IMR-90 (cell line): ENCODE data around the gene BDH1. TPM values are rescaled to one million over a fixed set of nuclear protein-coding genes. Genes with fewer than 3 reads are reported as not detected.
A peak's percentile ranks its signal among the peaks of the same experiment; 100 is the strongest.

Source experiments
- ATAC-seq: fragments of 200-7000 bp; cut with Tn5 transposase; 2 replicates; pipeline ENCODE4 v1.9.1; 2020; ENCODE audit warnings: low read depth, mild to moderate bottlenecking, moderate library complexity
- BruUV-seq: library from RNA; stranded (reverse); fragments of 400-500 nt; replicated peaks from 2 replicates; lab custom pipeline; 2021; lab: Mats Ljungman, UMichigan
- CTCF ChIA-PET: fragments of 300-600 bp; formaldehyde crosslinking; extraction: SDS; loops from one replicate; lab custom pipeline; 2021; ENCODE audit warnings: antibody characterized with exemption; lab: Yijun Ruan, JAX
- POLR2A ChIA-PET: fragments of 300-600 bp; sonication (Branson Sonifier 250); formaldehyde crosslinking; loops from one replicate; lab custom pipeline; 2022; ENCODE audit warnings: antibody characterized with exemption; ENCODE audit not compliant: unreplicated experiment; lab: Charles Lee
- DNase-seq: peaks from one replicate; pipeline ENCODE4 v3.0.0; 2013
- H2AFZ ChIP-seq: replicated peaks from 2 replicates; pipeline ENCODE3; 2013; ENCODE audit warnings: low read length, mild to moderate bottlenecking; ENCODE audit not compliant: poor library complexity
- H2AK5ac ChIP-seq: 2 replicates; pipeline ENCODE4 v1.6.1; 2013; ENCODE audit warnings: low read depth, low read length, inconsistent platforms
- H2AK9ac ChIP-seq: replicated peaks from 2 replicates; pipeline ENCODE3; 2013; ENCODE audit warnings: mild to moderate bottlenecking, low read depth, low read length, moderate library complexity; ENCODE audit not compliant: poor library complexity
- H2BK120ac ChIP-seq: 2 replicates; pipeline ENCODE4 v1.6.1; 2013; ENCODE audit warnings: low read depth, low read length, inconsistent platforms
- H2BK15ac ChIP-seq: 3 replicates; pipeline ENCODE4 v1.6.1; 2013; ENCODE audit warnings: low read depth, low read length, inconsistent platforms
- H2BK20ac ChIP-seq: 2 replicates; pipeline ENCODE4 v1.6.1; 2013; ENCODE audit warnings: low read depth, mild to moderate bottlenecking, inconsistent platforms, low read length, moderate library complexity
- H2BK5ac ChIP-seq: 2 replicates; pipeline ENCODE4 v1.6.1; 2013; ENCODE audit warnings: mild to moderate bottlenecking, low read depth, low read length, inconsistent platforms; ENCODE audit not compliant: poor library complexity, severe bottlenecking
- H3K14ac ChIP-seq: replicated peaks from 2 replicates; pipeline ENCODE4 v1.6.1; 2013; ENCODE audit warnings: low read depth, low read length, inconsistent platforms
- H3K18ac ChIP-seq: 2 replicates; pipeline ENCODE4 v1.6.1; 2013; ENCODE audit warnings: low read depth, low read length, control low read depth
- H3K23ac ChIP-seq: 2 replicates; pipeline ENCODE4 v1.6.1; 2013; ENCODE audit warnings: low read depth, low read length, inconsistent platforms
- H3K27ac ChIP-seq: 2 replicates; pipeline ENCODE4 v1.5.1; 2013; ENCODE audit warnings: mild to moderate bottlenecking, control low read depth, low read length; ENCODE audit not compliant: insufficient read depth
- H3K27me3 ChIP-seq: 2 replicates; pipeline ENCODE4 v1.6.1; 2013; ENCODE audit warnings: low read length; ENCODE audit not compliant: control insufficient read depth, insufficient read depth
- H3K36me3 ChIP-seq: 2 replicates; pipeline ENCODE4 v1.6.1; 2013; ENCODE audit warnings: low read length, mixed read lengths; ENCODE audit not compliant: control insufficient read depth, insufficient read depth
- H3K4ac ChIP-seq: 2 replicates; pipeline ENCODE4 v1.6.1; 2013; ENCODE audit warnings: low read depth, low read length, inconsistent platforms
- H3K4me1 ChIP-seq: 2 replicates; pipeline ENCODE4 v1.6.1; 2013; ENCODE audit warnings: low read length, mixed read lengths; ENCODE audit not compliant: control insufficient read depth, insufficient read depth
- H3K4me2 ChIP-seq: 2 replicates; pipeline ENCODE4 v1.6.1; 2013; ENCODE audit warnings: low read depth, mild to moderate bottlenecking, control low read depth, low read length, moderate library complexity
- H3K4me3 ChIP-seq: 2 replicates; pipeline ENCODE4 v1.5.1; 2013; ENCODE audit warnings: low read depth, mild to moderate bottlenecking, control low read depth, low read length, moderate library complexity; ENCODE audit not compliant: insufficient read depth
- H3K56ac ChIP-seq: 2 replicates; pipeline ENCODE4 v1.6.1; 2013; ENCODE audit warnings: low read length, inconsistent platforms; ENCODE audit not compliant: insufficient read depth; ENCODE audit errors: extremely low read depth
- H3K79me1 ChIP-seq, 2 experiments: 2 replicates each; pipeline ENCODE4 v1.6.1; 2013; ENCODE audit warnings: low read length in 2 of 2, inconsistent platforms in 1 of 2, low read depth in 1 of 2
- H3K9ac ChIP-seq: 2 replicates; pipeline ENCODE4 v1.6.1; 2013; ENCODE audit warnings: low read depth, low read length, control low read depth
- H3K9me1 ChIP-seq: 2 replicates; pipeline ENCODE4 v1.6.1; 2013; ENCODE audit warnings: low read length, inconsistent platforms; ENCODE audit not compliant: insufficient read depth
- H3K9me3 ChIP-seq: 2 replicates; pipeline ENCODE4 v1.6.1; 2013; ENCODE audit warnings: low read length; ENCODE audit not compliant: control insufficient read depth, insufficient read depth
- H4K20me1 ChIP-seq: 2 replicates; pipeline ENCODE4 v1.6.1; 2013; ENCODE audit warnings: low read length, inconsistent platforms; ENCODE audit not compliant: insufficient read depth
- H4K5ac ChIP-seq: 2 replicates; pipeline ENCODE4 v1.6.1; 2013; ENCODE audit warnings: mild to moderate bottlenecking, low read depth, low read length, control low read depth
- H4K8ac ChIP-seq, 2 experiments: 2 replicates each; pipeline ENCODE4 v1.6.1; 2013; ENCODE audit warnings: low read depth in 2 of 2, low read length in 2 of 2, control low read depth in 1 of 2, inconsistent platforms in 1 of 2
- H4K91ac ChIP-seq: 2 replicates; pipeline ENCODE4 v1.6.1; 2013; ENCODE audit warnings: low read depth, low read length, inconsistent platforms; ENCODE audit not compliant: insufficient read depth
- BHLHE40 ChIP-seq: fragments of 150-350 bp; IDR thresholded peaks from 2 replicates; pipeline ENCODE4 v1.6.1; 2016; ENCODE audit warnings: mild to moderate bottlenecking, low read depth, low read length
- MAFK ChIP-seq: IDR thresholded peaks from 2 replicates; pipeline ENCODE4 v1.6.1; 2012; ENCODE audit warnings: low read depth, low read length, improper control_type of control experiment
- MXI1 ChIP-seq: IDR thresholded peaks from 2 replicates; pipeline ENCODE4 v1.6.1; 2012; ENCODE audit warnings: low read depth, mild to moderate bottlenecking, low read length, moderate library complexity, borderline replicate concordance
- WGBS, 2 experiments: methylation state at CpG; one replicate each; pipeline versions ENCODE4 v1.1.5 to v1.1.7; 2013; ENCODE audit warnings: missing lambda C conversion rate in 2 of 2; ENCODE audit not compliant: insufficient read length in 1 of 2; ENCODE audit errors: extremely low coverage in 2 of 2; 5-methylcytosine and 5-hydroxymethylcytosine counted together
- dilution Hi-C: fragments of 300-500 bp; cut with HindIII; formaldehyde crosslinking; loops from one replicate; pipeline ENCODE4 v1.14.3; 2018; ENCODE audit warnings: low sequenced_read_pairs; ENCODE audit not compliant: unreplicated experiment
- in situ Hi-C: fragments of 300-500 bp; cut with MboI; formaldehyde crosslinking; loops from 3 replicates; pipeline ENCODE4 v1.14.3; 2019; ENCODE audit warnings: low sequenced_read_pairs, inconsistent platforms, mixed read lengths
- intact Hi-C: fragments of 100-400 bp; cut with micrococcal nuclease; formaldehyde crosslinking; loops from 2 replicates; pipeline ENCODE4 v1.10.0; 2022
- polyA plus RNA-seq, 3 experiments: library from polyadenylated mRNA; depleted of rRNA; stranded (reverse); fragments of >200 nt; gene quantifications; 2 replicates each; pipeline ENCODE4 v1.2.3, GENCODE V29; 2012; ENCODE audit warnings: low replicate concordance in 1 of 3
- total RNA-seq: library from RNA; depleted of rRNA; stranded (reverse); fragments of >200 nt; gene quantifications from 2 replicates; pipeline ENCODE4 v1.2.3, GENCODE V29; 2012

The BDH1 gene
- total and polyA plus RNA-seq, 2 of the 4 experiments (the other 2 are of a cell fraction), result 2.7 to 4.4 TPM

- no peaks in the 10 kb centered on the region for H4K20me1 ChIP-seq
- dilution Hi-C loops, result no loop called here
- peaks cover 8% of the 10 kb centered on the region for H3K9me1 ChIP-seq
- no peak overlapping the region for H4K91ac ChIP-seq
- H2AK9ac ChIP-seq, result no peak overlapping the region
- no peak overlapping the region for H3K4me2 ChIP-seq
- in situ Hi-C loops, result no loop called here
- BruUV-seq, result no TSS peak
- no peak overlapping the region for H3K23ac ChIP-seq
- H2BK120ac ChIP-seq, result no peak overlapping the region; the same call in none of the 2 replicates
- H3K56ac ChIP-seq, result no peak overlapping the region
- H4K8ac ChIP-seq, result no peak overlapping the region
- no peak overlapping the region for H3K9ac ChIP-seq
- H2BK5ac ChIP-seq, result no peak overlapping the region
- H3K14ac ChIP-seq, result no peak overlapping the region
- intact Hi-C loops, result no loop called here
- no peak overlapping the region for H4K5ac ChIP-seq
- POLR2A ChIA-PET, result no interaction called here
- H3K4me3 ChIP-seq, result no peak overlapping the region
- H2BK15ac ChIP-seq, result no peak overlapping the region
- no peak overlapping the region for H3K4ac ChIP-seq
- no CpG with 5 or more reads among the region's 6 CpGs for WGBS, 2 experiments
- peaks cover 2% of the 10 kb centered on the region; the same call in 1 of the 2 replicates for H3K27me3 ChIP-seq
- no peak overlapping the region for H3K27ac ChIP-seq
- no peak for TF ChIP-seq BHLHE40
- TF ChIP-seq MAFK, result peak; percentile 17; the same call in 1 of the 2 replicates
- TF ChIP-seq MXI1, result no peak
- no peak for DNase-seq
- H3K9me3 ChIP-seq, result no peaks in the 10 kb centered on the region
- H3K79me1 ChIP-seq, result no peaks in the 10 kb centered on the region
- no peak overlapping the region for H2BK20ac ChIP-seq
- H2AFZ ChIP-seq, result no peak overlapping the region
- no peak overlapping the region for H2AK5ac ChIP-seq
- H3K36me3 ChIP-seq, result no peaks in the 10 kb centered on the region
- peaks cover 7% of the 10 kb centered on the region for H3K4me1 ChIP-seq
- CTCF ChIA-PET, result no interaction called here
- H3K18ac ChIP-seq, result no peak overlapping the region
- no peak for ATAC-seq
Measured at GRCh38 chr3:197460639-197461038, 95.1 kb downstream of the BDH1 start.
